Heart right ventricle (tissue), 16 donors: Measurements from ENCODE around the gene VPS13A. TPM values are rescaled to one million over a fixed set of nuclear protein-coding genes. Genes with fewer than 3 reads are reported as not detected.

Experiments used
- ATAC-seq, 8 donors: fragments of 200-7000 bp; cut with Tn5 transposase; one replicate each; pipeline ENCODE4 v1.9.1; 2020; ENCODE audit warnings: mild to moderate bottlenecking in 8 of 8, moderate library complexity in 8 of 8, moderate number of reproducible peaks in 1 of 8
- DNase-seq, 2 donors: peaks; one replicate each; pipeline ENCODE4 v3.0.0-alpha.2; 2020
- H3K27ac ChIP-seq, 10 donors: fragments of 200-600 bp; sonication (generic) in 2 of 10; one replicate each; pipeline versions ENCODE4 v1.5.0 to v1.8.0; 2020 to 2022; ENCODE audit warnings: mild to moderate bottlenecking in 3 of 10
- H3K27me3 ChIP-seq, 7 donors: fragments of 200-600 bp; one replicate each; pipeline ENCODE4 v1.8.0; 2021 to 2022; ENCODE audit warnings: mild to moderate bottlenecking in 2 of 7
- H3K36me3 ChIP-seq, 9 donors: fragments of 200-600 bp; sonication (generic) in 1 of 9; one replicate each; pipeline versions ENCODE4 v1.5.0 to v1.8.0; 2020 to 2022; ENCODE audit warnings: mild to moderate bottlenecking in 2 of 9
- H3K4me1 ChIP-seq, 9 donors: fragments of 200-600 bp; sonication (generic) in 1 of 9; one replicate each; pipeline versions ENCODE4 v1.5.0 to v1.8.0; 2020 to 2022; ENCODE audit warnings: mild to moderate bottlenecking in 4 of 9
- H3K4me3 ChIP-seq, 10 donors: fragments of 200-600 bp; sonication (generic) in 2 of 10; one replicate each; pipeline versions ENCODE4 v1.5.0 to v1.8.0; 2020 to 2022; ENCODE audit warnings: mild to moderate bottlenecking in 7 of 10, moderate library complexity in 2 of 10
- H3K9me3 ChIP-seq, 11 donors: fragments of 200-600 bp in 10 of 11; sonication (generic) in 2 of 11; one replicate each; pipeline versions ENCODE4 v1.5.0 to v1.8.0; 2013 to 2022; ENCODE audit warnings: mild to moderate bottlenecking in 2 of 11, control low read depth in 1 of 11, moderate library complexity in 1 of 11
- WGBS, 2 donors: extraction: QIAGEN DNeasy Blood & Tissue Kit; methylation state at CpG; one replicate each; pipeline ENCODE4 v1.1.7; 2013; ENCODE audit warnings: inconsistent platforms in 1 of 2; 5-methylcytosine and 5-hydroxymethylcytosine counted together
- intact Hi-C, 10 donors: fragments of 100-400 bp; cut with DNase I; formaldehyde crosslinking; loops; one replicate each; pipeline versions ENCODE4 v1.11.1 to v1.14.2; 2022
- polyA plus RNA-seq, 2 donors: library from polyadenylated mRNA; stranded (reverse); fragments of 200-250 nt; gene quantifications; one replicate each; pipeline ENCODE4 v1.2.3, GENCODE V29; 2013
- total RNA-seq, 10 donors: library from RNA; stranded (reverse); fragmentation: NEBNext Ultra II Directional in 3 of 10; extraction: Animal tissue kit (Norgen Biotek cat#: 25700) in 3 of 10; gene quantifications; one replicate each; pipeline versions ENCODE4 v1.2.1 to v1.2.4, GENCODE V29; 2021 to 2023
- TF ChIP-seq, protein P1 (sequence below), 9 donors: fragments of 200-600 bp; sonication (generic) in 2 of 9; IDR thresholded peaks; one replicate each; pipeline versions ENCODE4 v1.5.0 to v1.8.0; 2021 to 2022; ENCODE audit warnings: antibody characterized with exemption in 9 of 9, mild to moderate bottlenecking in 5 of 9, moderate library complexity in 1 of 9
- donor health status: Arrhythmogenic right ventricular cardiomyopathy.
- donor health status: ischemic (EF 13 %, LVEDD 7.1; RV severe dilation, severe dysfunction).
- donor health status: healthy with polysubstance abuse.
- donor health status: DM: no; HTN: yes; CAD: no.
- donor health status: DM: no; HTN: no; CAD: no.
- donor health status: ischemic (EF 25% LVEDD 6.9; RV normal size, moderate dysfunction).
- donor health status: ischemic (EF 25% LVEDD 5.7; RV mildly dilated, moderate dysfunction).
- donor health status: healthy.
- donor health status: DM: yes; HTN: yes; CAD: no.
- donor health status: Ischemic cardiomyopathy.
- donor health status: ischemic (EF 35%, LVEDD 5.7; RV mildly dilated, moderate dysfunction).
- donor health status: nonischemic (EF 11% LVEDD 7.7; RV severe dilation, severe dysfunction).
- donor health status: DM: yes; HTN: yes; CAD: no.
- donor health status: PGD.
- donor health status: ischemic (EF 29% LVEDD 5.4; RV normal size, mild dysfunction).
- donor health status: nonischemic (EF 23%, LVEDD 6.1; RV moderate dilation, normal function).

The VPS13A gene
- total and polyA plus RNA-seq, 12 donors, result 6.8 to 53.2 (median 33.6) TPM

- Histone ChIP-seq H3K4me3 (no peak overlapping the region), H3K27me3 (no peaks in the 10 kb centered on the region)
- no peak for ATAC-seq
Observed at GRCh38 chr9:77304543-77304942, 127.2 kb downstream of the VPS13A start.

DNA sequence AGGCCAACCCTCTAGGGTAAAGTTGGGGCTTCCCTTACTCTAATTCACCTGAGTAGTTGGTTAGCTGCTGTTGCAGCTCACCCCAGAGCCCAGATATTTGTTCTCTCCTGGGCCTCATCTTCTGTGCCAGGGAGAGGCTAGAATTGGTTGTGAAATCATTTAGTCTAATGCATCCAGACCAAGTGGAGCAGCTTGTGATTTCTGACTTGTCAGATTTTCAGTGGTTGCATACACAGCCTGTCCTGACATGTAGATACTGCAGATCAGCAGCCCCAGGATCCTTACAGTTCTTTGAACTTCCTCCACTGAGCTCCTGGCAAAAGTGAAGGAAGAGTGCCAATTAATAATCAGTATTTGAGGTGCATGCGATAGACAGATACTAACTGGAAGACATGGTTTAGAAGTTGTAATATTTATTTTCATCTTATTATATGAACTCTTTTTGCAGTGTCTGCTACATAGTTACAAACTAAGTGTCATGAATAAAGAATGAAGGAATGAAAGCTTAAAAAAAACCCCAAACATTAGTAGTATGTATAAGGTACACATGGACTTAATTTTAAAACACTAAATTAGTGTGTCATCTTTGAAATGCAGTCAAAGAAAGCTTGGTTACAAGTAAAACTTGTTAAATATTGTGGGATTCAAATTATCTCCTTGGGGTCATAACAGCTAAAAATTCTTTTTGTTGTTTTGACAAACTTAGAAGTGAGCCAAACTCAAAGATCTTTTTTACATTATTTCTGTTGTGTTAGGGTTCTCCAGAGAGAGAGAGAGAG, 128.5 kb downstream of the VPS13A start:
- Histone ChIP-seq H3K27ac (no peak overlapping the region), H3K4me3 (no peak overlapping the region), H3K36me3 (peaks cover 0 to 38% (median 3%) of the 10 kb centered on the region in 9 donors), H3K27me3 (no peaks in the 10 kb centered on the region), H3K4me1 (no peaks in the 10 kb centered on the region), H3K9me3 (no peaks in the 10 kb centered on the region)
- TF ChIP-seq, protein P1, sequence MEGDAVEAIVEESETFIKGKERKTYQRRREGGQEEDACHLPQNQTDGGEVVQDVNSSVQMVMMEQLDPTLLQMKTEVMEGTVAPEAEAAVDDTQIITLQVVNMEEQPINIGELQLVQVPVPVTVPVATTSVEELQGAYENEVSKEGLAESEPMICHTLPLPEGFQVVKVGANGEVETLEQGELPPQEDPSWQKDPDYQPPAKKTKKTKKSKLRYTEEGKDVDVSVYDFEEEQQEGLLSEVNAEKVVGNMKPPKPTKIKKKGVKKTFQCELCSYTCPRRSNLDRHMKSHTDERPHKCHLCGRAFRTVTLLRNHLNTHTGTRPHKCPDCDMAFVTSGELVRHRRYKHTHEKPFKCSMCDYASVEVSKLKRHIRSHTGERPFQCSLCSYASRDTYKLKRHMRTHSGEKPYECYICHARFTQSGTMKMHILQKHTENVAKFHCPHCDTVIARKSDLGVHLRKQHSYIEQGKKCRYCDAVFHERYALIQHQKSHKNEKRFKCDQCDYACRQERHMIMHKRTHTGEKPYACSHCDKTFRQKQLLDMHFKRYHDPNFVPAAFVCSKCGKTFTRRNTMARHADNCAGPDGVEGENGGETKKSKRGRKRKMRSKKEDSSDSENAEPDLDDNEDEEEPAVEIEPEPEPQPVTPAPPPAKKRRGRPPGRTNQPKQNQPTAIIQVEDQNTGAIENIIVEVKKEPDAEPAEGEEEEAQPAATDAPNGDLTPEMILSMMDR (IDR thresholded peaks at IDR 0.05), result no peak
- ATAC-seq, result no peak
- DNase-seq, result no peak
- intact Hi-C loops, result no loop called here
- 93 to 95% methylated on average over 1 of the region's 1 CpG for WGBS, 2 donors

More at GRCh38 chr9:77304543-77304942, 127.2 kb downstream of the VPS13A start:
- peaks cover 0 to 34% (median 3%) of the 10 kb centered on the region in 9 donors for H3K36me3 ChIP-seq
- H3K4me1 ChIP-seq, result no peaks in the 10 kb centered on the region
- H3K9me3 ChIP-seq, result peaks cover 0 to under 1% (median 0%) of the 10 kb centered on the region in 11 donors
- no peak overlapping the region for H3K27ac ChIP-seq
- TF ChIP-seq, protein P1 (IDR thresholded peaks at IDR 0.05), result no peak
- intact Hi-C loops, result no loop called here
- no peak for DNase-seq

- intact Hi-C loops, result no loop called here
- Histone ChIP-seq H3K27me3 (no peaks in the 10 kb centered on the region), H3K9me3 (no peaks in the 10 kb centered on the region), H3K27ac (no peak overlapping the region), H3K36me3 (peaks cover 0 to 52% (median 3%) of the 10 kb centered on the region in 9 donors), H3K4me3 (no peak overlapping the region), H3K4me1 (no peaks in the 10 kb centered on the region)
- ATAC-seq, result no peak
- TF ChIP-seq, protein P1 (IDR thresholded peaks at IDR 0.05), result no peak
- no peak for DNase-seq
- WGBS, 2 donors, result 98 to 100% methylated on average over 2 of the region's 2 CpGs
Observed at GRCh38 chr9:77307166-77307565, 129.8 kb downstream of the VPS13A start.

GRCh38 chr9:77316058-77316457, 138.7 kb downstream of the VPS13A start:
- peaks cover 0 to 99% (median 9%) of the 10 kb centered on the region in 9 donors for H3K36me3 ChIP-seq
- no peaks in the 10 kb centered on the region for H3K27me3 ChIP-seq
- H3K27ac ChIP-seq, result no peak overlapping the region
- no peaks in the 10 kb centered on the region for H3K4me1 ChIP-seq
- ATAC-seq (no peak), DNase-seq (no peak)
- intact Hi-C loops, result no loop called here
- H3K9me3 ChIP-seq, result no peaks in the 10 kb centered on the region
- no peak overlapping the region for H3K4me3 ChIP-seq
- TF ChIP-seq, protein P1 (IDR thresholded peaks at IDR 0.05), result no peak
- 87 to 94% methylated on average over 1 of the region's 1 CpG for WGBS, 2 donors
